HL-60 (cell line): ENCODE measurements around the gene SEC22C.

ENCODE experiments used
- GABPA ChIP-seq: IDR thresholded peaks from 2 replicates; pipeline ENCODE4 v1.6.1; 2012; ENCODE audit warnings: low read depth
- POLR2AphosphoS5 ChIP-seq: IDR thresholded peaks from 2 replicates; pipeline ENCODE4 v1.6.1; 2012; ENCODE audit warnings: low read depth
- SPI1 ChIP-seq: IDR thresholded peaks from 2 replicates; pipeline ENCODE4 v1.6.1; 2012; ENCODE audit warnings: low read depth, mild to moderate bottlenecking, borderline replicate concordance
- TF ChIP-seq, protein P1 (sequence below): IDR thresholded peaks from one replicate; pipeline ENCODE4 v1.5.1; 2011; ENCODE audit warnings: low read length, control low read depth, inconsistent platforms; ENCODE audit not compliant: insufficient read depth
- TF ChIP-seq, protein P2 (sequence below): IDR thresholded peaks from 2 replicates; pipeline ENCODE4 v1.6.1; 2012; ENCODE audit warnings: low read depth; ENCODE audit not compliant: insufficient replicate concordance

- TF ChIP-seq, protein P1, sequence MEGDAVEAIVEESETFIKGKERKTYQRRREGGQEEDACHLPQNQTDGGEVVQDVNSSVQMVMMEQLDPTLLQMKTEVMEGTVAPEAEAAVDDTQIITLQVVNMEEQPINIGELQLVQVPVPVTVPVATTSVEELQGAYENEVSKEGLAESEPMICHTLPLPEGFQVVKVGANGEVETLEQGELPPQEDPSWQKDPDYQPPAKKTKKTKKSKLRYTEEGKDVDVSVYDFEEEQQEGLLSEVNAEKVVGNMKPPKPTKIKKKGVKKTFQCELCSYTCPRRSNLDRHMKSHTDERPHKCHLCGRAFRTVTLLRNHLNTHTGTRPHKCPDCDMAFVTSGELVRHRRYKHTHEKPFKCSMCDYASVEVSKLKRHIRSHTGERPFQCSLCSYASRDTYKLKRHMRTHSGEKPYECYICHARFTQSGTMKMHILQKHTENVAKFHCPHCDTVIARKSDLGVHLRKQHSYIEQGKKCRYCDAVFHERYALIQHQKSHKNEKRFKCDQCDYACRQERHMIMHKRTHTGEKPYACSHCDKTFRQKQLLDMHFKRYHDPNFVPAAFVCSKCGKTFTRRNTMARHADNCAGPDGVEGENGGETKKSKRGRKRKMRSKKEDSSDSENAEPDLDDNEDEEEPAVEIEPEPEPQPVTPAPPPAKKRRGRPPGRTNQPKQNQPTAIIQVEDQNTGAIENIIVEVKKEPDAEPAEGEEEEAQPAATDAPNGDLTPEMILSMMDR = no peak
- TF ChIP-seq GABPA (no peak), POLR2AphosphoS5 (no peak), SPI1 (no peak)
- TF ChIP-seq, protein P2, sequence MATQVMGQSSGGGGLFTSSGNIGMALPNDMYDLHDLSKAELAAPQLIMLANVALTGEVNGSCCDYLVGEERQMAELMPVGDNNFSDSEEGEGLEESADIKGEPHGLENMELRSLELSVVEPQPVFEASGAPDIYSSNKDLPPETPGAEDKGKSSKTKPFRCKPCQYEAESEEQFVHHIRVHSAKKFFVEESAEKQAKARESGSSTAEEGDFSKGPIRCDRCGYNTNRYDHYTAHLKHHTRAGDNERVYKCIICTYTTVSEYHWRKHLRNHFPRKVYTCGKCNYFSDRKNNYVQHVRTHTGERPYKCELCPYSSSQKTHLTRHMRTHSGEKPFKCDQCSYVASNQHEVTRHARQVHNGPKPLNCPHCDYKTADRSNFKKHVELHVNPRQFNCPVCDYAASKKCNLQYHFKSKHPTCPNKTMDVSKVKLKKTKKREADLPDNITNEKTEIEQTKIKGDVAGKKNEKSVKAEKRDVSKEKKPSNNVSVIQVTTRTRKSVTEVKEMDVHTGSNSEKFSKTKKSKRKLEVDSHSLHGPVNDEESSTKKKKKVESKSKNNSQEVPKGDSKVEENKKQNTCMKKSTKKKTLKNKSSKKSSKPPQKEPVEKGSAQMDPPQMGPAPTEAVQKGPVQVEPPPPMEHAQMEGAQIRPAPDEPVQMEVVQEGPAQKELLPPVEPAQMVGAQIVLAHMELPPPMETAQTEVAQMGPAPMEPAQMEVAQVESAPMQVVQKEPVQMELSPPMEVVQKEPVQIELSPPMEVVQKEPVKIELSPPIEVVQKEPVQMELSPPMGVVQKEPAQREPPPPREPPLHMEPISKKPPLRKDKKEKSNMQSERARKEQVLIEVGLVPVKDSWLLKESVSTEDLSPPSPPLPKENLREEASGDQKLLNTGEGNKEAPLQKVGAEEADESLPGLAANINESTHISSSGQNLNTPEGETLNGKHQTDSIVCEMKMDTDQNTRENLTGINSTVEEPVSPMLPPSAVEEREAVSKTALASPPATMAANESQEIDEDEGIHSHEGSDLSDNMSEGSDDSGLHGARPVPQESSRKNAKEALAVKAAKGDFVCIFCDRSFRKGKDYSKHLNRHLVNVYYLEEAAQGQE = no peak
Observed at GRCh38 chr3:42590989-42591756, 9.4 kb upstream of the SEC22C start.
